Subcutaneous adipose tissue (tissue), 4 donors: ENCODE data around the gene MEOX1. TPM values are rescaled to one million over a fixed set of nuclear protein-coding genes. Genes with fewer than 3 reads are reported as not detected.

Experiments used
- CTCF ChIP-seq: fragments of 450-650 bp; IDR thresholded peaks from one replicate; pipeline ENCODE4 v1.5.1; 2016; ENCODE audit warnings: low read depth, mild to moderate bottlenecking, control low read depth, antibody characterized with exemption, moderate library complexity
- total RNA-seq, 4 donors: library from RNA; depleted of rRNA; stranded (reverse); fragments of >200 nt; gene quantifications; one replicate each; pipeline ENCODE4 v1.1.0, GENCODE V29; 2016

The MEOX1 gene
- total RNA-seq, 4 donors from 2014 or later: 5.6 to 31.5 (median 15.1) TPM

GRCh38 chr17:43701318-43701743, 39.6 kb upstream of the MEOX1 start:
- TF ChIP-seq CTCF: no peak

DNA sequence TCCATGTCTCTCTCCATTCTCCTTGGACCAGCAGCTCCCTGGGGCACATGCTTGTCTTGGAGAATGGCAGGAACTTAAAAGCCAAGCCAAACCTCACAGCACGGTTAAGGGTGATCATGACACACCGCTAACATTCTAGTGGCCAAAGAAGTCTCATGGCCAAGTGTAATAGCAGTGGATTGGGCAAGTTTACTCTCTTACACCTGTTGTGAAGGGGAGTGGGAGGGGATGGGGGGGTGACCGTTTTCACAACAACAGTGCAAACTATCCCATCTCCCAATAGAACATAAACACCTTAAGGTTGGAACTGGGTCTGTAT, 37.7 kb upstream of the MEOX1 start:
- TF ChIP-seq CTCF: no peak

DNA sequence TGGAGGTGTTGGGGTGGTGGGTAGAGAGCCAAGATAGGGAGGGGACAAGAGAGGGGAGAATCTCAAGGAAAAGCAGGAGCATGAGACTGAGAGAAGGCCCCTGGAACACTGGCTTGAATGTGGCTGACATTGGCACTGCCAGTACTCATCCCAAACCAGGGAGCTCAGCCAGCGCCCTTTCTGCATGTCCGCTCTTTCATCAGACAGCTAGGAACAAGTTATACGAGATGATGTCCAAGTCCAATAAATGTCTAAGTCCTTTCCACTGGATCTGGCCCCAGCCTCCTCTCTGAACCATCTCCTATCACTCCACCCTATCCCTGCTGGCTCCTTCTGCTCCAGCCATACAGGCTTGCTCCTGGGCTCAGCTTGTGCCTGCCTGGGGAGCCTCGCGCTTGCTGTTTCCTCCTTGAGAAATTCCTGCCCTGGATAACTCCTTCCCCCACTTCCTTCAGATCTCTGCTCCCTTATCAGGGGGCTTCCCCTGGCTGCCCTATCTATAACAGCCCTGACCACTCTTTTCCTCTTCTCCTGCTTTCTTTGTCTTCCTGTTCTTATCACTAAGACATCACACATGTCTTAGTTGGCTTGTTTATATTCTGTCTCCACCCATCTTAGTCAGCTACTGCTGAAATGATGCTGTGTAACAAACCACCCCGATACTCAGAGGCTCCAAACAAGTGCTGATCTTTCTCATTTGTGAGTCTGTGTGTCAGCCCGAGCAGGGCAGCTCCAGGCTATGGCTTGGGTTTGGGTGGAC, 37.1 kb upstream of the MEOX1 start:
- TF ChIP-seq CTCF: no peak

DNA sequence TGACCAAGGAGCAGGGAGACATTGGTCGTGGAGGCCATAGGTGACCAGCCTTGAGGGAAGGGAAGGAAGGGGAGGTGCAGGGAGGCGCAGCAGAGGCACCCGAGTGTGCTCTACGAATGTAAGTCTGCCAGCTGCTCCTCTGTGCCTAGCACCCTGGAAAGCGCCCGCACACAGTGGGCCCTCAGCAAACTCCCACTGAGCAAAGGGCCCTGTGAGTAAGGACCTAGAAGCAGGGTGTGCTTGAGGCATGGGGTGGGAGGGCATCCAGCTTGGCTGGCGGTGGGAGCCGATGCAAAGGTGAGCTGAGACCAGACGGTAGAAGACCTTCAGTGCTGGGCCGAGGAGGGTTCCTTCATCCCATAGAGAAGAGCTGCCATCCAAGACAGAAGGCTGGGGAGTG, 36.2 kb upstream of the MEOX1 start:
- TF ChIP-seq CTCF: no peak

GRCh38 chr17:43696891-43697290, 35.2 kb upstream of the MEOX1 start:
- TF ChIP-seq CTCF: no peak

GRCh38 chr17:43695970-43696865, 34.5 kb upstream of the MEOX1 start:
- no peak for TF ChIP-seq CTCF
